ENCODE data around the gene C5orf15.

Gene C5orf15

GRCh38 chr5:133919148-133920136, 49.0 kb downstream of the C5orf15 start:
- DNase-seq = no peak

- no peak for DNase-seq
Measured at GRCh38 chr5:133918731-133919130, 49.7 kb downstream of the C5orf15 start.

GRCh38 chr5:133918316-133918715, 50.1 kb downstream of the C5orf15 start:
- DNase-seq = no peak

GRCh38 chr5:133917785-133918184, 50.6 kb downstream of the C5orf15 start:
- DNase-seq = no peak

GRCh38 chr5:133916914-133917313, 51.5 kb downstream of the C5orf15 start:
- no peak for DNase-seq

- no peak for DNase-seq
Measured at GRCh38 chr5:133916479-133916878, 51.9 kb downstream of the C5orf15 start.

GRCh38 chr5:133914434-133914833, 54.0 kb downstream of the C5orf15 start:
- DNase-seq = no peak

GRCh38 chr5:133913413-133914155, 54.8 kb downstream of the C5orf15 start:
- DNase-seq = no peak

- DNase-seq = no peak
Measured at GRCh38 chr5:133912951-133913350, 55.5 kb downstream of the C5orf15 start.

- no peak for DNase-seq
Measured at GRCh38 chr5:133910571-133910970, 57.9 kb downstream of the C5orf15 start.

- DNase-seq = no peak
Measured at GRCh38 chr5:133909603-133910002, 58.8 kb downstream of the C5orf15 start.

GRCh38 chr5:133907075-133907474, 61.4 kb downstream of the C5orf15 start:
- DNase-seq = no peak

- DNase-seq = no peak
Measured at GRCh38 chr5:133906303-133906702, 62.1 kb downstream of the C5orf15 start.

All from KG1 (cell line).